ENCODE results near the gene ASAP3.

The ASAP3 gene

GRCh38 chr1:23403355-23403734, 80.6 kb downstream of the ASAP3 start:
- Histone ChIP-seq H3K4me1 (ENCODE audit: insufficient read depth, low read length, poor library complexity, severe bottlenecking) (peaks cover 13% of the 10 kb centered on the region), H3K9me3 (ENCODE audit: insufficient read depth, low read depth, low read length) (no peaks in the 10 kb centered on the region), H3K27me3 (ENCODE audit: insufficient read depth, low read length, poor library complexity, severe bottlenecking) (no peaks in the 10 kb centered on the region), H3K9me2 (replicated peaks; ENCODE audit: low read depth, low read length) (no peaks in the 10 kb centered on the region), H3K4me3 (ENCODE audit: low read length, poor library complexity, severe bottlenecking) (peak overlapping the region; percentile 61), H3K4me2 (ENCODE audit: low read depth, low read length, poor library complexity, severe bottlenecking) (peak overlapping the region; percentile 70), H3K79me2 (ENCODE audit: insufficient read depth, low read length) (no peaks in the 10 kb centered on the region), H3F3A (ENCODE audit: low read depth) (no peaks in the 10 kb centered on the region), H2AFZ (ENCODE audit: low read length) (peak overlapping the region; percentile 86), H4K20me1 (ENCODE audit: insufficient read depth, low read length, poor library complexity, severe bottlenecking) (no peaks in the 10 kb centered on the region), H3K9ac (ENCODE audit: low read depth, low read length, poor library complexity, severe bottlenecking) (peak overlapping the region; percentile 52), H3K36me3 (ENCODE audit: insufficient read depth, low read length) (no peaks in the 10 kb centered on the region)
- TF ChIP-seq CTCF (conservative IDR thresholded peaks at IDR 0.05; ENCODE audit: low read length) (no peak), EZH2phosphoT487 (IDR thresholded peaks at IDR 0.05; ENCODE audit: borderline replicate concordance) (no peak)

- Histone ChIP-seq H3F3A (ENCODE audit: low read depth) (no peaks in the 10 kb centered on the region), H3K4me3 (ENCODE audit: low read length, poor library complexity, severe bottlenecking) (peak overlapping the region; percentile 61), H3K79me2 (ENCODE audit: insufficient read depth, low read length) (no peaks in the 10 kb centered on the region), H3K27me3 (ENCODE audit: insufficient read depth, low read length, poor library complexity, severe bottlenecking) (no peaks in the 10 kb centered on the region), H3K9me2 (replicated peaks; ENCODE audit: low read depth, low read length) (no peaks in the 10 kb centered on the region), H3K9me3 (ENCODE audit: insufficient read depth, low read depth, low read length) (no peaks in the 10 kb centered on the region), H4K20me1 (ENCODE audit: insufficient read depth, low read length, poor library complexity, severe bottlenecking) (no peaks in the 10 kb centered on the region), H3K4me1 (ENCODE audit: insufficient read depth, low read length, poor library complexity, severe bottlenecking) (peaks cover 13% of the 10 kb centered on the region), H2AFZ (ENCODE audit: low read length) (peak overlapping the region; percentile 35; the same call in 1 of the 2 replicates), H3K36me3 (ENCODE audit: insufficient read depth, low read length) (no peaks in the 10 kb centered on the region), H3K9ac (ENCODE audit: low read depth, low read length, poor library complexity, severe bottlenecking) (peak overlapping the region; percentile 52), H3K4me2 (ENCODE audit: low read depth, low read length, poor library complexity, severe bottlenecking) (peak overlapping the region; percentile 70)
- TF ChIP-seq CTCF (conservative IDR thresholded peaks at IDR 0.05; ENCODE audit: low read length) (no peak), EZH2phosphoT487 (IDR thresholded peaks at IDR 0.05; ENCODE audit: borderline replicate concordance) (no peak)
Measured at GRCh38 chr1:23403038-23403336, 81.0 kb downstream of the ASAP3 start.

- Histone ChIP-seq H3K4me2 (ENCODE audit: low read depth, low read length, poor library complexity, severe bottlenecking) (peak overlapping the region; percentile 70), H3K4me3 (ENCODE audit: low read length, poor library complexity, severe bottlenecking) (peak overlapping the region; percentile 61), H2AFZ (ENCODE audit: low read length) (peak overlapping the region; percentile 35; the same call in 1 of the 2 replicates), H3F3A (ENCODE audit: low read depth) (no peaks in the 10 kb centered on the region), H3K79me2 (ENCODE audit: insufficient read depth, low read length) (no peaks in the 10 kb centered on the region), H3K9ac (ENCODE audit: low read depth, low read length, poor library complexity, severe bottlenecking) (peak overlapping the region; percentile 52), H3K9me3 (ENCODE audit: insufficient read depth, low read depth, low read length) (no peaks in the 10 kb centered on the region), H3K27me3 (ENCODE audit: insufficient read depth, low read length, poor library complexity, severe bottlenecking) (no peaks in the 10 kb centered on the region), H3K4me1 (ENCODE audit: insufficient read depth, low read length, poor library complexity, severe bottlenecking) (peaks cover 13% of the 10 kb centered on the region), H4K20me1 (ENCODE audit: insufficient read depth, low read length, poor library complexity, severe bottlenecking) (no peaks in the 10 kb centered on the region), H3K36me3 (ENCODE audit: insufficient read depth, low read length) (no peaks in the 10 kb centered on the region), H3K9me2 (replicated peaks; ENCODE audit: low read depth, low read length) (no peaks in the 10 kb centered on the region)
- no peak for TF ChIP-seq CTCF (conservative IDR thresholded peaks at IDR 0.05; ENCODE audit: low read length)
- TF ChIP-seq EZH2phosphoT487 (IDR thresholded peaks at IDR 0.05; ENCODE audit: borderline replicate concordance), result no peak
Measured at GRCh38 chr1:23402286-23403037, 81.5 kb downstream of the ASAP3 start.
